Measurements from ENCODE around the gene LCN10. TPM values are rescaled to one million over a fixed set of nuclear protein-coding genes. Genes with fewer than 3 reads are reported as not detected.

The LCN10 gene
- total and polyA plus RNA-seq, 2 of the 13 experiments (the other 11 are each of a cell fraction or from before 2014, with no cell fraction given): 0.53 to 0.61 TPM

DNA sequence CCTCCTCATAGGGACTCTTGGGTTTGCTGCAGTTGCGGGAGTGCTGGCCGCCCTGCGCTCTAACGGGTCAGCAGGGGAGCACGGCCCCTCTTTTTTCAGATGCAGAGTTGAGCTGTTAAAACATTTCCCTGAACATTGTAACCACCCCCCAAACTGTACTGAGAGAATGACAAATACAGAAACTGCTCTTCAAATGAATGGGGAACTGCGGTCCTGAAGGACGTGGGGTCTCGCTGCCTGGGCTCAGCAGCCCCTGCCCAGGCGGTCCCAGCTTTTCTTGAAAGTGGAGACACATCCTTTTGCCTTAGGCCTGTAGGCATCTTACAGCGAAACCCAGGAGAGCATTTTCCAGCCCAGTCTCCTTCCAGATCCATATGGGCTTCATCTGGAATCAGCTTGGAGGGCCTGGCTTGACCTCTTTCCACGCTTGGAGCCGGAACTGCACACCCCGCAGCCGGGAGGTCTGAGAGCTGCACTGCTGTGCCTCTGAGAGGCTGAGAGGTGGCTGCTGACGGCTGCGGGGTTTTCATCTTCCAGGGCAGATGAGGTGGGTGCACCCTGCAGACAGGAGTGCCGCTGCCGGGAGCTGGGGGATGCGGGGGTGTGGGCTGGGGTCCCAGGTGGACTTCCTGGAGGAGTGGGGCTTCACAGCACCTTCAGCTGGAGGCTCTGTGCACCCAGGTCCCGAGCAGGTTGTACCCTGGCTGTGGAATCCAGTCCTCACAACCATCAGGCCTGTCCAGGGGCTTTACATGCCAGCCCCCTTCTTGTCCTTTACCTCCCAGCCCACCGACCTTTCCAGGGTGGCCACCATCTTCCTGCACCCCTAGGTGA is 54.2 kb downstream of the LCN10 start:
- no TSS peak for BruUV-seq (replicated peaks)
- no peak for TF ChIP-seq PHF20 (CRISPR knock-in tag; IDR thresholded peaks at IDR 0.05)
- TF ChIP-seq ZNF121 (CRISPR knock-in tag; IDR thresholded peaks at IDR 0.05): peak; percentile 59; the same call in 1 of the 2 replicates
- TF ChIP-seq, protein P1, sequence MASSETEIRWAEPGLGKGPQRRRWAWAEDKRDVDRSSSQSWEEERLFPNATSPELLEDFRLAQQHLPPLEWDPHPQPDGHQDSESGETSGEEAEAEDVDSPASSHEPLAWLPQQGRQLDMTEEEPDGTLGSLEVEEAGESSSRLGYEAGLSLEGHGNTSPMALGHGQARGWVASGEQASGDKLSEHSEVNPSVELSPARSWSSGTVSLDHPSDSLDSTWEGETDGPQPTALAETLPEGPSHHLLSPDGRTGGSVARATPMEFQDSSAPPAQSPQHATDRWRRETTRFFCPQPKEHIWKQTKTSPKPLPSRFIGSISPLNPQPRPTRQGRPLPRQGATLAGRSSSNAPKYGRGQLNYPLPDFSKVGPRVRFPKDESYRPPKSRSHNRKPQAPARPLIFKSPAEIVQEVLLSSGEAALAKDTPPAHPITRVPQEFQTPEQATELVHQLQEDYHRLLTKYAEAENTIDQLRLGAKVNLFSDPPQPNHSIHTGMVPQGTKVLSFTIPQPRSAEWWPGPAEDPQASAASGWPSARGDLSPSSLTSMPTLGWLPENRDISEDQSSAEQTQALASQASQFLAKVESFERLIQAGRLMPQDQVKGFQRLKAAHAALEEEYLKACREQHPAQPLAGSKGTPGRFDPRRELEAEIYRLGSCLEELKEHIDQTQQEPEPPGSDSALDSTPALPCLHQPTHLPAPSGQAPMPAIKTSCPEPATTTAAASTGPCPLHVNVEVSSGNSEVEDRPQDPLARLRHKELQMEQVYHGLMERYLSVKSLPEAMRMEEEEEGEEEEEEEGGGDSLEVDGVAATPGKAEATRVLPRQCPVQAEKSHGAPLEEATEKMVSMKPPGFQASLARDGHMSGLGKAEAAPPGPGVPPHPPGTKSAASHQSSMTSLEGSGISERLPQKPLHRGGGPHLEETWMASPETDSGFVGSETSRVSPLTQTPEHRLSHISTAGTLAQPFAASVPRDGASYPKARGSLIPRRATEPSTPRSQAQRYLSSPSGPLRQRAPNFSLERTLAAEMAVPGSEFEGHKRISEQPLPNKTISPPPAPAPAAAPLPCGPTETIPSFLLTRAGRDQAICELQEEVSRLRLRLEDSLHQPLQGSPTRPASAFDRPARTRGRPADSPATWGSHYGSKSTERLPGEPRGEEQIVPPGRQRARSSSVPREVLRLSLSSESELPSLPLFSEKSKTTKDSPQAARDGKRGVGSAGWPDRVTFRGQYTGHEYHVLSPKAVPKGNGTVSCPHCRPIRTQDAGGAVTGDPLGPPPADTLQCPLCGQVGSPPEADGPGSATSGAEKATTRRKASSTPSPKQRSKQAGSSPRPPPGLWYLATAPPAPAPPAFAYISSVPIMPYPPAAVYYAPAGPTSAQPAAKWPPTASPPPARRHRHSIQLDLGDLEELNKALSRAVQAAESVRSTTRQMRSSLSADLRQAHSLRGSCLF (CRISPR knock-in tag; IDR thresholded peaks at IDR 0.05; ENCODE audit: borderline replicate concordance): no peak
- TF ChIP-seq, protein P2, sequence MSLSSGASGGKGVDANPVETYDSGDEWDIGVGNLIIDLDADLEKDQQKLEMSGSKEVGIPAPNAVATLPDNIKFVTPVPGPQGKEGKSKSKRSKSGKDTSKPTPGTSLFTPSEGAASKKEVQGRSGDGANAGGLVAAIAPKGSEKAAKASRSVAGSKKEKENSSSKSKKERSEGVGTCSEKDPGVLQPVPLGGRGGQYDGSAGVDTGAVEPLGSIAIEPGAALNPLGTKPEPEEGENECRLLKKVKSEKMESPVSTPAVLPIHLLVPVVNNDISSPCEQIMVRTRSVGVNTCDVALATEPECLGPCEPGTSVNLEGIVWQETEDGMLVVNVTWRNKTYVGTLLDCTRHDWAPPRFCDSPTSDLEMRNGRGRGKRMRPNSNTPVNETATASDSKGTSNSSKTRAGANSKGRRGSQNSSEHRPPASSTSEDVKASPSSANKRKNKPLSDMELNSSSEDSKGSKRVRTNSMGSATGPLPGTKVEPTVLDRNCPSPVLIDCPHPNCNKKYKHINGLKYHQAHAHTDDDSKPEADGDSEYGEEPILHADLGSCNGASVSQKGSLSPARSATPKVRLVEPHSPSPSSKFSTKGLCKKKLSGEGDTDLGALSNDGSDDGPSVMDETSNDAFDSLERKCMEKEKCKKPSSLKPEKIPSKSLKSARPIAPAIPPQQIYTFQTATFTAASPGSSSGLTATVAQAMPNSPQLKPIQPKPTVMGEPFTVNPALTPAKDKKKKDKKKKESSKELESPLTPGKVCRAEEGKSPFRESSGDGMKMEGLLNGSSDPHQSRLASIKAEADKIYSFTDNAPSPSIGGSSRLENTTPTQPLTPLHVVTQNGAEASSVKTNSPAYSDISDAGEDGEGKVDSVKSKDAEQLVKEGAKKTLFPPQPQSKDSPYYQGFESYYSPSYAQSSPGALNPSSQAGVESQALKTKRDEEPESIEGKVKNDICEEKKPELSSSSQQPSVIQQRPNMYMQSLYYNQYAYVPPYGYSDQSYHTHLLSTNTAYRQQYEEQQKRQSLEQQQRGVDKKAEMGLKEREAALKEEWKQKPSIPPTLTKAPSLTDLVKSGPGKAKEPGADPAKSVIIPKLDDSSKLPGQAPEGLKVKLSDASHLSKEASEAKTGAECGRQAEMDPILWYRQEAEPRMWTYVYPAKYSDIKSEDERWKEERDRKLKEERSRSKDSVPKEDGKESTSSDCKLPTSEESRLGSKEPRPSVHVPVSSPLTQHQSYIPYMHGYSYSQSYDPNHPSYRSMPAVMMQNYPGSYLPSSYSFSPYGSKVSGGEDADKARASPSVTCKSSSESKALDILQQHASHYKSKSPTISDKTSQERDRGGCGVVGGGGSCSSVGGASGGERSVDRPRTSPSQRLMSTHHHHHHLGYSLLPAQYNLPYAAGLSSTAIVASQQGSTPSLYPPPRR (CRISPR knock-in tag; IDR thresholded peaks at IDR 0.05; ENCODE audit: borderline replicate concordance): no peak
- TF ChIP-seq, protein P3, sequence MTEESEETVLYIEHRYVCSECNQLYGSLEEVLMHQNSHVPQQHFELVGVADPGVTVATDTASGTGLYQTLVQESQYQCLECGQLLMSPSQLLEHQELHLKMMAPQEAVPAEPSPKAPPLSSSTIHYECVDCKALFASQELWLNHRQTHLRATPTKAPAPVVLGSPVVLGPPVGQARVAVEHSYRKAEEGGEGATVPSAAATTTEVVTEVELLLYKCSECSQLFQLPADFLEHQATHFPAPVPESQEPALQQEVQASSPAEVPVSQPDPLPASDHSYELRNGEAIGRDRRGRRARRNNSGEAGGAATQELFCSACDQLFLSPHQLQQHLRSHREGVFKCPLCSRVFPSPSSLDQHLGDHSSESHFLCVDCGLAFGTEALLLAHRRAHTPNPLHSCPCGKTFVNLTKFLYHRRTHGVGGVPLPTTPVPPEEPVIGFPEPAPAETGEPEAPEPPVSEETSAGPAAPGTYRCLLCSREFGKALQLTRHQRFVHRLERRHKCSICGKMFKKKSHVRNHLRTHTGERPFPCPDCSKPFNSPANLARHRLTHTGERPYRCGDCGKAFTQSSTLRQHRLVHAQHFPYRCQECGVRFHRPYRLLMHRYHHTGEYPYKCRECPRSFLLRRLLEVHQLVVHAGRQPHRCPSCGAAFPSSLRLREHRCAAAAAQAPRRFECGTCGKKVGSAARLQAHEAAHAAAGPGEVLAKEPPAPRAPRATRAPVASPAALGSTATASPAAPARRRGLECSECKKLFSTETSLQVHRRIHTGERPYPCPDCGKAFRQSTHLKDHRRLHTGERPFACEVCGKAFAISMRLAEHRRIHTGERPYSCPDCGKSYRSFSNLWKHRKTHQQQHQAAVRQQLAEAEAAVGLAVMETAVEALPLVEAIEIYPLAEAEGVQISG (CRISPR knock-in tag; IDR thresholded peaks at IDR 0.05): no peak
- TF ChIP-seq RBAK (CRISPR knock-in tag; IDR thresholded peaks at IDR 0.05): no peak
- TF ChIP-seq ZNF782 (CRISPR knock-in tag; IDR thresholded peaks at IDR 0.05; ENCODE audit: borderline replicate concordance): no peak
- no peak for TF ChIP-seq ZNF644 (CRISPR knock-in tag; IDR thresholded peaks at IDR 0.05; ENCODE audit: low read depth)

More for the DNA sequence above, 54.2 kb downstream of the LCN10 start:
- no peaks in the 10 kb centered on the region for H4K20me1 ChIP-seq (ENCODE audit: insufficient read depth, low read length)
- H3K4me2 ChIP-seq (ENCODE audit: low read depth, low read length): no peak overlapping the region
- WGBS (ENCODE audit: low lambda C conversion rate): 27% methylated on average over 12 of the region's 21 CpGs
- H3K27ac ChIP-seq (ENCODE audit: extremely low read length, insufficient read depth, low read length): no peak overlapping the region
- FAIRE-seq (no peak), DNase-seq (ENCODE audit: low spot score) (no peak), ATAC-seq (no peak)
- H3K9me3 ChIP-seq (ENCODE audit: low read length): no peaks in the 10 kb centered on the region
- no peak overlapping the region for H3K9ac ChIP-seq (ENCODE audit: insufficient read depth, low read depth, low read length)
- no peaks in the 10 kb centered on the region for H3K79me2 ChIP-seq (ENCODE audit: insufficient read depth, low read length)
- H3K4me1 ChIP-seq (ENCODE audit: insufficient read depth, low read length): peaks cover 57% of the 10 kb centered on the region
- no peak overlapping the region for H3K4me3 ChIP-seq (replicated peaks in 1 of 3; ENCODE audit: insufficient read depth in 1 of 3, low read depth in 2 of 3, low read length in 3 of 3)
- intact Hi-C loops (cut with micrococcal nuclease; ENCODE audit: unreplicated experiment) (no loop called here), in situ Hi-C loops (cut with HindIII; ENCODE audit: extremely low pct_ligation_motif_present, low pct_unique_long_range_greater_than_20kb) (no loop called here)
- CTCF ChIA-PET (ENCODE audit: low intra/inter-chr PET ratio, low total read pairs): no interaction called here
- POLR2A ChIA-PET: no interaction called here
- H2AFZ ChIP-seq (ENCODE audit: low read length): no peak overlapping the region
- peaks cover 21 to 76% of the 10 kb centered on the region in 2 experiments for H3K27me3 ChIP-seq (ENCODE audit: control insufficient read depth in 1 of 2, insufficient read depth in 2 of 2, low read length in 2 of 2)
- H3K36me3 ChIP-seq (replicated peaks in 1 of 2; ENCODE audit: control insufficient read depth in 1 of 2, insufficient read depth in 2 of 2, low read length in 2 of 2): no peaks in the 10 kb centered on the region
